Memory B cell (primary cell): Measurements from ENCODE around the gene PPP2R2B.

ENCODE experiments used
- ATAC-seq: fragments of 150-1000 bp; cut with Tn5 transposase; 2 replicates; pipeline ENCODE4 v1.10.0; 2021; ENCODE audit warnings: low read depth, mild to moderate bottlenecking, moderate library complexity
- DNase-seq, 2 donors: peaks; one replicate each; pipeline ENCODE4 v3.0.0; 2022; ENCODE audit warnings: low spot score in 2 of 2
- H3K27ac Mint-ChIP-seq: one replicate; pipeline ENCODE4 v1.8.0; 2022; ENCODE audit warnings: mild to moderate bottlenecking, moderate library complexity, mixed read lengths
- H3K27me3 Mint-ChIP-seq: one replicate; pipeline ENCODE4 v1.8.0; 2022; ENCODE audit warnings: mixed read lengths
- H3K36me3 Mint-ChIP-seq: one replicate; pipeline ENCODE4 v1.8.0; 2022; ENCODE audit warnings: mild to moderate bottlenecking, mixed read lengths
- H3K4me1 Mint-ChIP-seq: one replicate; pipeline ENCODE4 v1.8.0; 2022; ENCODE audit warnings: mixed read lengths
- H3K4me3 Mint-ChIP-seq: one replicate; pipeline ENCODE4 v1.8.0; 2022; ENCODE audit warnings: mild to moderate bottlenecking, moderate library complexity, mixed read lengths
- H3K9me3 Mint-ChIP-seq: one replicate; pipeline ENCODE4 v1.8.0; 2022; ENCODE audit warnings: mixed read lengths

Gene PPP2R2B

GRCh38 chr5:146770980-146771379, 107.6 kb downstream of the PPP2R2B start:
- Mint-ChIP-seq H3K36me3 (no peaks in the 10 kb centered on the region), H3K9me3 (peaks cover 2% of the 10 kb centered on the region), H3K27ac (no peak overlapping the region), H3K27me3 (no peaks in the 10 kb centered on the region), H3K4me1 (no peaks in the 10 kb centered on the region), H3K4me3 (no peak overlapping the region)
- DNase-seq (no peak), ATAC-seq (no peak)

DNA sequence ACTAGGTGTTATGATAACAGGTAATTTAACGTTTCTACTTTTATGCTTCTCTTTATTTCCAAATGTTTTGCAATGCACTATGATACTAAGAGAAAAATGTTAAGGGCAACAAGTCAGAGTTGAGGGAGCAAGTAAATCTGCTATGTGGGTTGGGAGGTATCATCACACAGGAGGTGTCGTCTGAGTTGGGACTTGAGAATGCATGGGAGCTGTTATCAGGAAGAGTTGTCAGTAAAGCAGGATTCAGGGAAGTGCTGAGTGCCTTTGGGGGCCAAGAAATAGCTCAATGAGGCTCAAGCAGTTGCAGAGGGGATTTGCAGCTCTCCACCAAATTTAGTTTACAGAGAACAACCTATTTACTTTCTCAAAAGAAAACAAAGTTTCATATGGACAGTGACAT, 108.0 kb downstream of the PPP2R2B start:
- peaks cover 2% of the 10 kb centered on the region for H3K9me3 Mint-ChIP-seq
- DNase-seq (no peak), ATAC-seq (no peak)
- H3K36me3 Mint-ChIP-seq, result no peaks in the 10 kb centered on the region
- no peaks in the 10 kb centered on the region for H3K27me3 Mint-ChIP-seq
- no peak overlapping the region for H3K4me3 Mint-ChIP-seq
- H3K27ac Mint-ChIP-seq, result no peak overlapping the region
- no peaks in the 10 kb centered on the region for H3K4me1 Mint-ChIP-seq

DNA sequence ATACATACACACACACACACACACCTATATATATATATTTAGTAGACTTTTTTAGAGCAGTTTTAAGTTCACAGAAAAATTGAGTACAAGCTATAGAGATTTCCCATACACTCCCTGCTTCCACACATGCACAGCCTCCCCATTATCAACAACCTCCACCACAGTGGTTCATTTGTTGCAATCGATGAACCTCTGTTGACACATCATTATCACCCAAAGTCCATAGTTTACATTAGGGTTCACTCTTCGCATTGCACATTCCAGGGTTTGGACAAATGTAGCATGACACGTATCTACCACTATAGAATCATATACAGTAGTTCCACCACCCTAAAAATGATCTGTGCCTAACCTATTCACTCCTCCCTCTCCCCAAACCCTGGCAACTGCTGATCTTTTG, 111.0 kb downstream of the PPP2R2B start:
- no peaks in the 10 kb centered on the region for H3K4me1 Mint-ChIP-seq
- no peak overlapping the region for H3K27ac Mint-ChIP-seq
- no peak for DNase-seq

DNA sequence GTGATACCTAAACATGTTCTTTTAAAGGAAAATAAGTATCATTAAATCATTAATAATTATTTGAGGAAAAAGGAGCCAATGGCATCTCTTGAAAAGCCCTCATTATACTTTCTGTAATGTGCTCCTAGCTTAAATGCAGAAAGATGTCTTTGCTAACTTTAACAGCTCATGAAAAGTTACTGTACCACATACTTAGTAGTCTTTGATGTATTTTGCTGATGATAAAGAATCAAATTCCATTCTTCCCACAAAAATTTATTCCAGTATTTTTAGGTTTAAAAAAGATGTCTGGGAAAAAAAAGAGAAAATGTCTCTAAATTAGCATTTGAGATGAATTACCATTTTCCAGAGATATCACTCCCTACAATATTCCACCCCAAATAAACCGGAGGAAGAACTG, 112.5 kb downstream of the PPP2R2B start:
- DNase-seq, result no peak
- Mint-ChIP-seq H3K4me1 (no peaks in the 10 kb centered on the region), H3K36me3 (no peaks in the 10 kb centered on the region), H3K4me3 (no peak overlapping the region), H3K27me3 (no peaks in the 10 kb centered on the region), H3K9me3 (peaks cover 4% of the 10 kb centered on the region), H3K27ac (no peak overlapping the region)
- no peak for ATAC-seq

More for the DNA sequence above, 111.0 kb downstream of the PPP2R2B start:
- peaks cover 4% of the 10 kb centered on the region for H3K9me3 Mint-ChIP-seq
- no peak overlapping the region for H3K4me3 Mint-ChIP-seq
- no peak for ATAC-seq
- no peaks in the 10 kb centered on the region for H3K36me3 Mint-ChIP-seq
- H3K27me3 Mint-ChIP-seq, result no peaks in the 10 kb centered on the region

DNA sequence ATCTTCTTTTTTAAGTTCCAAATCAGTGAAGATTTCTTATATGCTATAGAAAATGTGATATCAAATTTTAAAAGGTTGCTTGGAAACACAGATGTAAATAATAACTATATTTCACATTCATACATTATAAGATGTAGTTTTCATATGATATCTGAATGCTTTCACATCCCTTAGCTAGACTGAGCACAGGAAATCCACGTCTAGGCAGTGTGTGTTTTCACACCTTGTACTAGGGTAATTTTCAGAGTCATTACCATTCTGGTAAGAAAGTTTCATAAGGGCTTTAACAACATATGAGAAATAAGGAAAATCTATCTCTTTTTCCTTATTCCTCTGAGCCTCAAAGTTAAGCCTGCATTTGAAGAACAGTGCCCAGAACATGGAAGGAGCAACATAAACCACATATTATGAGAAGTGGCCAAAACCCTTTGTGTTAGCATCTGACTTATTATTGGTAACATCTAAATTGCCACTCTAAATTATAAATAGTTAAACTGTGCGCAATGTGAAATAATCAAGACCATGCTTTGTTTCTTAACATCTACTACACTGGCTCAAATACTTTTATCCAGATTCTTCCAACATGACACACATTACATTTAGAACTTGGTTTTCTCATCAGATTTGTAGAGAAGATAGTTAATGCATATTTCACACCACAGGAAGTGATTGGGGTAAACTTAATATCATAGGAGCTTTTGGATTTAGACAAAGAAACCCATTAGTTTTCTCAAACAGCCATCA, 113.3 kb downstream of the PPP2R2B start:
- Mint-ChIP-seq H3K4me1 (no peaks in the 10 kb centered on the region), H3K36me3 (no peaks in the 10 kb centered on the region), H3K27me3 (no peaks in the 10 kb centered on the region), H3K4me3 (no peak overlapping the region), H3K27ac (no peak overlapping the region), H3K9me3 (peaks cover 2% of the 10 kb centered on the region)
- no peak for DNase-seq
- no peak for ATAC-seq

DNA sequence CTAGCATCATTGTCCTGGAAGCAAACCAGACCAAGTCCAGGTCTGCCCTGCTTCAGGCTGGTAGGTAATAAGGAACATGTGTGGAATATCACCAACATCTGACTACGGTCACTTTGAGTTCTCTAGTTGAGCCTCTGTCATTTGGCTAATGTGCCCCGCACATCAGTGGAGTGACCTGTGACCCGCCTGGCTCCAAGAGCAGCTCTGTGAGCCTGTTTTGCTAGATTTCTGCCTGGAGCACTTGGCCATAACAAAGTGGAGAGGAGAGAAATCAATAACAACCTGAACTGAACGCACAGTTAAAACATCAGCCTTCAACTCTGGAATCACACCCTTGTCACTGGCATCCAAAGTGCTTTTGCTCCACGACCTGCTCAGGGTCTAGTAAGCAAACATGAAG, 115.7 kb downstream of the PPP2R2B start:
- Mint-ChIP-seq H3K36me3 (no peaks in the 10 kb centered on the region), H3K27me3 (no peaks in the 10 kb centered on the region), H3K4me1 (no peaks in the 10 kb centered on the region), H3K9me3 (peaks cover 2% of the 10 kb centered on the region), H3K27ac (no peak overlapping the region), H3K4me3 (no peak overlapping the region)
- ATAC-seq (no peak), DNase-seq (no peak)

GRCh38 chr5:146761811-146762210, 116.7 kb downstream of the PPP2R2B start:
- ATAC-seq (no peak), DNase-seq (no peak)
- Mint-ChIP-seq H3K27ac (no peak overlapping the region), H3K9me3 (peaks cover 2% of the 10 kb centered on the region), H3K4me1 (no peaks in the 10 kb centered on the region), H3K27me3 (no peaks in the 10 kb centered on the region), H3K4me3 (no peak overlapping the region), H3K36me3 (no peaks in the 10 kb centered on the region)

DNA sequence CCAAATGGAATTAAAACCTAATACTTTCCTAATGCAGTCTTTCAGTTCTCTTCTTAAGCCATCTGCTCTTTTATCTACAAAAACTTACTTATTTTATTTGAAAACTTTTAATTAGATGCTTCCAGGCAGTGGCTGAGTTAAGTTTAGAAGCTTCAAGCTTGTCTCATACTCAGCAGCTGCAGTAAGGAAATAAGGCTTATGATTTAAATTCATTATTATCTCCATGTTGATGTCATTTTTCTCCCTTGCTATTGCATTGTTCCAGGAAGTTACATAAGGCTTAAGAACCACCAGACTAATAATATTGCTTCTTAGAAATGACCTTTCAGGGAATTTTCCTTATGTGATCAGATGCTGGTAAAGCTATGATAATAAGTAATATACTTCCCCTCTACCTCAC, 119.6 kb downstream of the PPP2R2B start:
- no peak for DNase-seq
- ATAC-seq, result no peak

DNA sequence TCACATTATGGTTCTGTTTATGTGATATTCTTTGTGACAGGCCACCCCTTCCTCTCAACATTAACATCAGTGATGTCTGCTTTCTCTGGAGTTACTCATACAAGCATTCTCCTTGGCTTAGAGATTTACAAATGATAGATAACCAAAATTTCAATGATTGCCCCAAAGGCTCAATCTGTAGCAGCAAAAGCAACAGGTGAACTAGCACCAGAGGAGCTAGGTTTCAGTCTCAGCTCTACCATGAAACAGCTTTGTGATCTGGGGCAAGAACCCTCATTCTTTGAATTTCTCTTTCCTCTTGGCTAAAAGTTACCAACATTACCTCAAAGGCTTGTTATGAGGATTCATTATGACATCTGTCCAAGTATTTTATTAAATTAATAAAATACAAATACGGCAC, 120.5 kb downstream of the PPP2R2B start:
- H3K4me3 Mint-ChIP-seq, result no peak overlapping the region
- peaks cover 2% of the 10 kb centered on the region for H3K27me3 Mint-ChIP-seq
- ATAC-seq, result no peak
- H3K27ac Mint-ChIP-seq, result no peak overlapping the region
- no peaks in the 10 kb centered on the region for H3K36me3 Mint-ChIP-seq
- peaks cover 2% of the 10 kb centered on the region for H3K9me3 Mint-ChIP-seq
- H3K4me1 Mint-ChIP-seq, result no peaks in the 10 kb centered on the region
- no peak for DNase-seq

More for the DNA sequence above, 119.6 kb downstream of the PPP2R2B start:
- no peaks in the 10 kb centered on the region for H3K4me1 Mint-ChIP-seq
- no peaks in the 10 kb centered on the region for H3K36me3 Mint-ChIP-seq
- H3K27me3 Mint-ChIP-seq, result no peaks in the 10 kb centered on the region
- H3K9me3 Mint-ChIP-seq, result no peaks in the 10 kb centered on the region
- H3K4me3 Mint-ChIP-seq, result no peak overlapping the region
- H3K27ac Mint-ChIP-seq, result no peak overlapping the region

- Mint-ChIP-seq H3K27ac (no peak overlapping the region), H3K27me3 (peaks cover 2% of the 10 kb centered on the region), H3K4me3 (no peak overlapping the region), H3K4me1 (no peaks in the 10 kb centered on the region), H3K9me3 (peaks cover 2% of the 10 kb centered on the region), H3K36me3 (no peaks in the 10 kb centered on the region)
- ATAC-seq, result no peak
- no peak for DNase-seq
These were observed 122.0 kb downstream of the PPP2R2B start for GRCh38 chr5:146756546-146756945.

GRCh38 chr5:146755793-146756192, 122.8 kb downstream of the PPP2R2B start:
- H3K9me3 Mint-ChIP-seq, result peaks cover 2% of the 10 kb centered on the region
- no peak overlapping the region for H3K27ac Mint-ChIP-seq
- H3K4me1 Mint-ChIP-seq, result no peaks in the 10 kb centered on the region
- peaks cover 2% of the 10 kb centered on the region for H3K27me3 Mint-ChIP-seq
- H3K36me3 Mint-ChIP-seq, result no peaks in the 10 kb centered on the region
- ATAC-seq (no peak), DNase-seq (no peak)
- H3K4me3 Mint-ChIP-seq, result no peak overlapping the region

DNA sequence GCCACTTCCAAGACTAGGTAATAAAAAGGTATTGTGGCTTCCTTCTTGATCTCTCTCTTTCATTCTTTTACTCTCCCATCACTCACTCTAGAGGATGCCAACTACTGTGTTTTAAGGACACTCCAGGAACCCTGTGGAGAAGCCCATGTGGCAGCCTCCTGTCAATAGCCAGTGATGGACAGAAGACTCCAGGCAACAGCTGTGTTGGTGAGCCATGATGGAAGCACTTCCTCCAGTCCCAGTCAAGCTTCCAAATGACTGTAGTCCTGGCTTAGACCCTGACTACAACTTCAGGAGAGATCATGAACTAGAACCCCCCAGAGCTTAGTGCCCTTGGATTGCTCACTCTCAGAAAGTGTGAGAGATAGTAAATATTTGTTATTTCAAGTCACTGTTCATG, 123.9 kb downstream of the PPP2R2B start:
- Mint-ChIP-seq H3K9me3 (peaks cover 2% of the 10 kb centered on the region), H3K4me3 (no peak overlapping the region), H3K36me3 (no peaks in the 10 kb centered on the region), H3K27me3 (peaks cover 2% of the 10 kb centered on the region), H3K4me1 (no peaks in the 10 kb centered on the region), H3K27ac (no peak overlapping the region)
- DNase-seq (no peak), ATAC-seq (no peak)

GRCh38 chr5:146753641-146754040, 124.9 kb downstream of the PPP2R2B start:
- no peak overlapping the region for H3K27ac Mint-ChIP-seq
- no peak for ATAC-seq
- H3K4me3 Mint-ChIP-seq, result no peak overlapping the region

GRCh38 chr5:146751781-146752401, 126.7 kb downstream of the PPP2R2B start:
- peaks cover 2% of the 10 kb centered on the region for H3K27me3 Mint-ChIP-seq
- H3K36me3 Mint-ChIP-seq, result no peaks in the 10 kb centered on the region
- DNase-seq (no peak), ATAC-seq (no peak)
- peaks cover 2% of the 10 kb centered on the region for H3K9me3 Mint-ChIP-seq
- no peak overlapping the region for H3K4me3 Mint-ChIP-seq
- H3K27ac Mint-ChIP-seq, result no peak overlapping the region
- H3K4me1 Mint-ChIP-seq, result no peaks in the 10 kb centered on the region

More at GRCh38 chr5:146753641-146754040, 124.9 kb downstream of the PPP2R2B start:
- H3K36me3 Mint-ChIP-seq, result no peaks in the 10 kb centered on the region
- peaks cover 2% of the 10 kb centered on the region for H3K9me3 Mint-ChIP-seq
- no peaks in the 10 kb centered on the region for H3K4me1 Mint-ChIP-seq
- H3K27me3 Mint-ChIP-seq, result peaks cover 2% of the 10 kb centered on the region
- DNase-seq, result no peak

GRCh38 chr5:146751054-146751453, 127.5 kb downstream of the PPP2R2B start:
- peaks cover 2% of the 10 kb centered on the region for H3K27me3 Mint-ChIP-seq
- no peak overlapping the region for H3K27ac Mint-ChIP-seq
- no peaks in the 10 kb centered on the region for H3K36me3 Mint-ChIP-seq
- H3K9me3 Mint-ChIP-seq, result peaks cover 2% of the 10 kb centered on the region
- DNase-seq (no peak), ATAC-seq (no peak)
- no peaks in the 10 kb centered on the region for H3K4me1 Mint-ChIP-seq
- no peak overlapping the region for H3K4me3 Mint-ChIP-seq
